NCI-H1092 (cell line): ENCODE measurements around the gene PROSER3.
A peak's percentile ranks its signal among the peaks of the same experiment; 100 is the strongest.

Experiments
- DNase-seq: peaks from one replicate; lab custom pipeline; 2025; lab: John Stamatoyannopoulos, UW

Gene PROSER3

GRCh38 chr19:35777961-35778360 is 20.0 kb downstream of the PROSER3 start:
- DNase-seq, result no peak

DNA sequence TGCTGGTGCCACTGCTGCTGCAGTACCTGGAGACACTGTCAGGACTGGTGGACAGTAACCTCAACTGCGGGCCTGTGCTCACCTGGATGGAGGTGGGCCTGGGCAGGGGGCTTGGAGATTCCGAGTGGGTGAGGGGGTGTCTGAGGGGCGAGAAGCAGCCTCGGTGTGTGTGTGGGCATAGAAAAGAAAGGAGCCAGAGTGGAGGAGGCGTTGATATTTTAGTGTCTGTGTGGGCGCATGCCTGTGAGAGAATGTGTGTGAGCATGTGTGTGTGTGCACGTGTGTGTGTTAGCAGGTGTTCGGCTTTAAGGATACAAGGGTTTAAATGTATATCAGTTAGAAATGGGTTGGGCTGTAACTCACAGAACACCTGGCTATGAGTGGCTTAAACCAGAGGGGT is 21.1 kb downstream of the PROSER3 start:
- no peak for DNase-seq

DNA sequence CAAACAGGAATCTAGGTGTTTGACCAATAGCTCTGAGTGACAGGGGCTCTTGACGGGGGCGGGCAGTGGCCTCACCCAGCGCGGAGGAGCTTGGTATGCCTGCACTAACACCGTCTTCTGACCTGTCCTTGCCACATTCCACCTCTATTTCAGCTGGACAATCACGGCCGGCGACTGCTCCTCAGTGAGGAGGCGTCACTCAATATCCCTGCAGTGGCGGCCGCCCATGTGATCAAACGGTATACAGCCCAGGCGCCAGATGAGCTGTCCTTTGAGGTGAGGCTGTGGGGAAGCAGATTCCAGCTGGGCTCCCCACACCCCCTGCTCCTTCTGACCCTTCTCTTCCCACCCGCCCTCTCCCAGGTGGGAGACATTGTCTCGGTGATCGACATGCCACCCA is 22.1 kb downstream of the PROSER3 start:
- no peak for DNase-seq

DNA sequence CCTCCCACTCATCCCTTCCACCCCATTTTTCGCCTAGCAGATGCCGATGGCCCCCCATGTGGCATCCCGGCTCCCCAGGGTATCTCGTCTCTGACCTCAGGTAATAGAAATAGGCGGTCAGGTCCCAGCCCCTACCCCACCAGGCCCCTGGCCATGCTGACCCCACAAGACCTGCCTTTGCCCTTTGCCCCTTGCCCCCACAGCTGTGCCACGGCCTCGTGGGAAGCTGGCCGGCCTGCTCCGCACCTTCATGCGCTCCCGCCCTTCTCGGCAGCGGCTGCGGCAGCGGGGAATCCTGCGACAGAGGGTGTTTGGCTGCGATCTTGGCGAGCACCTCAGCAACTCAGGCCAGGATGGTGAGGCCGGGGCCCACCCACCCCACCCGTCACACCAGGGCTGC is 22.7 kb downstream of the PROSER3 start:
- no peak for DNase-seq

GRCh38 chr19:35781650-35782049 is 23.7 kb downstream of the PROSER3 start:
- DNase-seq, result no peak

DNA sequence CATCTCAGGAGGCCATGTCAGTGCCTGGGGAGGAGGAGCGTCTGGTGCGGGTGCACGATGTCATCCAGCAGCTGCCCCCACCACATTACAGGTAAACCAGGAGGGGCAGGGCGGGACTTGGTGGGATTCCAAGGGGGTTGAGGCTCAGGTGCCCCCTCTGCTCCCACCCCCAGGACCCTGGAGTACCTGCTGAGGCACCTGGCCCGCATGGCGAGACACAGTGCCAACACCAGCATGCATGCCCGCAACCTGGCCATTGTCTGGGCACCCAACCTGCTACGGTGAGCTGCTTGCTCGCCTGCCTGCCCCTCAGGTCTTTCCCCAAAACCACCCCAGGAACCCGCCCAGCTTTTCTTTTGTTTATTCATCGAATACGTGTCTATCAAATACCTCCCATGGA is 24.6 kb downstream of the PROSER3 start:
- DNase-seq, result no peak

- DNase-seq, result no peak
Observed at GRCh38 chr19:35783469-35784434, 25.8 kb downstream of the PROSER3 start.

DNA sequence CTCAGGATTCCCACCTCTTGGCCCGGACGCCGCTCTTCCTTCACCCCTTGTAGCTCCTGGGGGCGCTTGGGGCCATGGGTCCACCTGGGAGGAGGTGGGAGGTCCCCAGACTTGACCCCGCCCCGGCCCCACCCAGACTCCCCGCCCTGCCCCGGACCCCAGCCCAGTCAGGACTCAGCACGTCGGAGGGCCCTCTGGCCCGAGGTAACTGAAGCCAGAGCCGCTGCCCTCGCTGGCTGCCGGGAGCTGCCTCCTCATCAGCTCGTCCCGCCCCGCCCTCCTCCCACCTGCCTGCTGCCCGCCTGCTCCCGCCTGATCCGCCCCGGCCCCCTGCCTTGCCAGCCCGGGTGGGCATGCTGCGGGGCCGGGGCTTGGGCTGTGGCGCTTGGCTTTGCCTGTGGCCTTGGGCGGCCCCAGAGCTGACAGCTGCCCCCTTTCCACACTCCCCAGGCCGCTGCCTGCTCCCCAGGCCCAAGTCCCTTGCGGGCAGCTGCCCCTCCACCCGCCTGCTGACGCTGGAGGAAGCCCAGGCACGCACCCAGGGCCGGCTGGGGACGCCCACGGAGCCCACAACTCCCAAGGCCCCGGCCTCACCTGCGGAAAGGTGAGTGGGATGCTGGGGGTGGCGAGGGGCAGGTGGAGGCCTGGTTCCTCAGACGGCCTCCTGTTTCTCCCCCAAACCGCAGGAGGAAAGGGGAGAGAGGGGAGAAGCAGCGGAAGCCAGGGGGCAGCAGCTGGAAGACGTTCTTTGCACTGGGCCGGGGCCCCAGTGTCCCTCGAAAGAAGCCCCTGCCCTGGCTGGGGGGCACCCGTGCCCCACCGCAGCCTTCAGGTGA is 26.7 kb downstream of the PROSER3 start:
- DNase-seq, result no peak

GRCh38 chr19:35785339-35785627 is 27.3 kb downstream of the PROSER3 start:
- no peak for DNase-seq

DNA sequence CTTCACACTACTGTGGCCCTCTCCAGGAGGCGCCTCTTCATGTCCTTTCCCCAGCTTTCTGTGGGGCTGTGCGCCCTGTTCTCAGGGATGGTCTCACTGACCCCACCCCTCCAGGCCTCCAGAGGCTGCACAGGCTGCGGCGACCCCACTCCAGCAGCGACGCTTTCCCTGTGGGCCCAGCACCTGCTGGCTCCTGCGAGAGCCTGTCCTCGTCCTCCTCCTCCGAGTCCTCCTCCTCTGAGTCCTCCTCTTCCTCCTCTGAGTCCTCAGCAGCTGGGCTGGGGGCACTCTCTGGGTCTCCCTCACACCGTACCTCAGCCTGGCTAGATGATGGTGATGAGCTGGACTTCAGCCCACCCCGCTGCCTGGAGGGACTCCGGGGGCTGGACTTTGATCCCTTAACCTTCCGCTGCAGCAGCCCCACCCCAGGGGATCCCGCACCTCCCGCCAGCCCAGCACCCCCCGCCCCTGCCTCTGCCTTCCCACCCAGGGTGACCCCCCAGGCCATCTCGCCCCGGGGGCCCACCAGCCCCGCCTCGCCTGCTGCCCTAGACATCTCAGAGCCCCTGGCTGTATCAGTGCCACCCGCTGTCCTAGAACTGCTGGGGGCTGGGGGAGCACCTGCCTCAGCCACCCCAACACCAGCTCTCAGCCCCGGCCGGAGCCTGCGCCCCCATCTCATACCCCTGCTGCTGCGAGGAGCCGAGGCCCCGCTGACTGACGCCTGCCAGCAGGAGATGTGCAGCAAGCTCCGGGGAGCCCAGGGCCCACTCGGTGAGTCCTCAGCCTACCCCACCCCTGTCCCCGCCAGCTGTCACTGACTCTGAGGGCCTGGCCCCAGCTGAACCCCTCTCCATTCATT is 28.6 kb downstream of the PROSER3 start:
- no peak for DNase-seq

GRCh38 chr19:35787227-35787799 is 29.3 kb downstream of the PROSER3 start:
- no peak for DNase-seq

DNA sequence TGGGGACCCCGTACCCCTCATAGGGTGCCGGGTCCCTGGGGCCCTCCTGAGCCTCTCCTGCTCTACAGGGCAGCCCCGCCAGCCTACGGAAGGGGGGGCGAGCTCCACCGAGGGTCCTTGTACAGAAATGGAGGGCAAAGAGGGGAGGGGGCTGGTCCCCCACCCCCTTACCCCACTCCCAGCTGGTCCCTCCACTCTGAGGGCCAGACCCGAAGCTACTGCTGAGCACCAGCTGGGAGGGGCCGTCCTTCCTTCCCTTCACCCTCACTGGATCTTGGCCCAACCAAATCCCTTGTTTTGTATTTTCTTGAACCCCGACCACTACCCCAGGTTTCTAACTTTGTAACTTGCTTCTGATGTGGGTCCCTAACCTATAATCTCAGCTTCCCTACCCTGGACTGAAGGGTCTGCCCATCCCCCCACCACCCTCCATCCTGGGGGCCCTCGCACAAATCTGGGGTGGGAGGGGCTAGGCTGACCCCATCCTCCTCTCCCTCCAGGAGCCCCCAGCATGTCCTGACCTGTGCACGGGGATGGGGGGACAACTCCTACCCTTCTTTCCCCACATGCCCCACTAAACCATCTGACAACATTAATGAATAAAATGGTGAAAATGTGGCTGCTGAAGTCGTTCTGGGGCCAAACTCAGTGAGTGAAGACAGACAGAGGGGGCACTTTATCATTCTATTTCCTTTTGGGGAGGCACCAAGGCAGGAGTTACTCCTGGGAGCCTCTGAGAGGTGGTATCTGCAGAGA is 30.4 kb downstream of the PROSER3 start:
- no peak for DNase-seq

GRCh38 chr19:35789195-35789977 is 31.4 kb downstream of the PROSER3 start:
- no peak for DNase-seq

DNA sequence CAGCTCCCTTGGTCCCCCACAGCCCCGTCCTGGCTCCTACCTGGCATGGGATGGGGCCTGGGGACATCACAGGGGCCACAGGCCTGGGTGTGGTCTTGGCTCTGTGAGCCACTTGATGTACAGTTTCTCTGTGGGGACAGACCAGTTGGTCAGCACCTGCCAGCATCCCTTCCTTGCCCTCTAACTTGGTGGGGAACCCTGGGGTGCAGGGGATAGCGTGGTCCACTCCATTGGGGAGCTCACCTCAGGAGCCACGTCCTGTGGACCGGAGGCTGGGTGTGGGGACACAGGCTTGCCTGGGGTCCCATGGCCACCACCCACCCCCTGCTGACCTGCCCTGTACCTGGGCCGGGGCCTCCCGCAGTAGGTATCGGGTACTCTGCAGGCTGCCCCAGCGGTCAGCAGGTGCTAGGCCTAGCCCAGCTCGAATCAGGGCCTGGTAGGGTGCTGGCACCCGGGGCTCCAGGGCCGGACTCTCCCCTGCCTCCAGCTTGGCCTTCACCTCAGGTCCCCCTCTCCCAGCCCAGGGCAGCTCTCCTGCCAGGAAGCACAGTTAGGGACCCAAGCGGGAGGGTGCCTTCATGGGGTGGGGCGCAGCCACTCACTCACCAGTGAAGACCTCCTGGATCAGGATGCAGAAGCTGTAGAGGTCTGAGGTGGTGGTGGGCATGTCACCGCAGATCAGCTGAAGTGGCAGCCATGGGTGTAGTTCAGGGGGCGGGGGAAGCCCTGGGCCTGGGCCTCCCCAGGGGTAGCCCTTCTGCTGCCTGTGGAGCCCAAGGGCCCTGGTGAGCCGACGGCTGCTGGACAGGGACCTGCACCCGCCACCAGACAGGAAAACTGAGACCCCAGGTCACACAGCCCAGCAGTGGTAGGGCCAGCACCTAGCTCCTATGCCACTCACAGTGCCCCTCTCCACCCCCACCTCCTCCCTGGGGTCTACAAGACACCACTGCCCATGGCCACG is 32.3 kb downstream of the PROSER3 start:
- DNase-seq, result no peak

- DNase-seq, result peak; percentile 13
Observed at GRCh38 chr19:35790981-35791813, 33.2 kb downstream of the PROSER3 start.

GRCh38 chr19:35791814-35792279 is 33.9 kb downstream of the PROSER3 start:
- no peak for DNase-seq

DNA sequence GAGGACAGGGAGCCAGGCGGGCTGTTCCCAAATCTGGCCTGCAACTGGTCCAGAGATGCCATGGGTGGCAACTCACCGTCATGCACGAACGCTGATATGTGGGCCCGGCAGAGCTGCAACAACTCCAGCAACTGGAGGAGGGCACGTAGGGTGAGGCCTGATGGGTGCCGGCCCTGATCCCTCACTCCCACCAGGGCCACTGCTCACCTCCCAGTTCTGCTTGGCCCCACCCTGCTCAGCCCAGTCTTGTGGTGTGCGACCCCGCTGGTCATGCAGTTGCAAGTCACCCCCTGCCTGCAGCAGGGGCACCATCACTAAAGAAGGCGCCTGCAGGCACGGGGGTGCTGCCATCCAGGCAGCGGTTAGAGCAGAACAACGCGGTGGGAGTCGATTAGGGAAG is 34.3 kb downstream of the PROSER3 start:
- no peak for DNase-seq

- no peak for DNase-seq
Observed at GRCh38 chr19:35792888-35793287, 34.9 kb downstream of the PROSER3 start.
